Omental fat pad (tissue), 4 donors: ENCODE measurements around the gene TAOK3. TPM values are rescaled to one million over a fixed set of nuclear protein-coding genes. Genes with fewer than 3 reads are reported as not detected.
A peak's percentile ranks its signal among the peaks of the same experiment; 100 is the strongest.
"Not testable (repeated sequence)": the region's sequence is repeated elsewhere in the genome, so short reads cannot be mapped to it uniquely, and the experiment has no call there.

Experiments used
- ATAC-seq: fragments of 150-250 bp; one replicate; pipeline ENCODE4 v1.9.1; 2016; ENCODE audit warnings: mild to moderate bottlenecking, moderate library complexity; ENCODE audit not compliant: low FRiP score
- DNase-seq: peaks from one replicate; pipeline ENCODE4 v3.0.0-alpha.2; 2019; ENCODE audit warnings: low spot score
- total RNA-seq, 4 donors: library from RNA; depleted of rRNA; stranded (reverse); fragments of >200 nt; gene quantifications; one replicate each; pipeline ENCODE4 v1.1.0, GENCODE V29; 2016
- TF ChIP-seq, protein P1 (sequence below), 3 donors: fragments of 450-650 bp; IDR thresholded peaks; one replicate each; pipeline ENCODE4 v1.5.1; 2016 to 2017; ENCODE audit warnings: antibody characterized with exemption in 3 of 3, mild to moderate bottlenecking in 3 of 3, moderate library complexity in 2 of 3

TAOK3 gene
- total RNA-seq, 4 donors from 2014 or later, result 35.5 to 47.4 (median 40.7) TPM

DNA sequence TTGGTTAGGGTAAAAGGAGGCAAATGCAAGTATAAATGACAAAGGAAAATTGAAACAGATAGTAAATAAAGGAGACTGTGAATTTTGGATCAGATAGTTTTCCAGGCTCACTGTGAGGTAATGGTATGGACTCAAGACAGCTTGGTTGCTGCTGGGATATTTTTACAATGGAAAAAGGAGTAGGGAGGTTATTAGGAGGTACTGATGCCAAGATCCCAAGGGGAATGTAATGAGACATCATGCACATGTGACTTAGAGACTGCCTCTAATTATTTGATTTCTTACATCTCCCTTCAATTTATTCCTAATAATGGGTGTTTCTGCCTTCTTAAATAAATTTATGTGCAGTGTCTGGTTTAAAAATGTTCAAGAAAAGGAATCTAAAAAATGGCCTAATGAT lies 56.9 kb downstream of the TAOK3 start:
- ATAC-seq, result no peak
- TF ChIP-seq, protein P1, sequence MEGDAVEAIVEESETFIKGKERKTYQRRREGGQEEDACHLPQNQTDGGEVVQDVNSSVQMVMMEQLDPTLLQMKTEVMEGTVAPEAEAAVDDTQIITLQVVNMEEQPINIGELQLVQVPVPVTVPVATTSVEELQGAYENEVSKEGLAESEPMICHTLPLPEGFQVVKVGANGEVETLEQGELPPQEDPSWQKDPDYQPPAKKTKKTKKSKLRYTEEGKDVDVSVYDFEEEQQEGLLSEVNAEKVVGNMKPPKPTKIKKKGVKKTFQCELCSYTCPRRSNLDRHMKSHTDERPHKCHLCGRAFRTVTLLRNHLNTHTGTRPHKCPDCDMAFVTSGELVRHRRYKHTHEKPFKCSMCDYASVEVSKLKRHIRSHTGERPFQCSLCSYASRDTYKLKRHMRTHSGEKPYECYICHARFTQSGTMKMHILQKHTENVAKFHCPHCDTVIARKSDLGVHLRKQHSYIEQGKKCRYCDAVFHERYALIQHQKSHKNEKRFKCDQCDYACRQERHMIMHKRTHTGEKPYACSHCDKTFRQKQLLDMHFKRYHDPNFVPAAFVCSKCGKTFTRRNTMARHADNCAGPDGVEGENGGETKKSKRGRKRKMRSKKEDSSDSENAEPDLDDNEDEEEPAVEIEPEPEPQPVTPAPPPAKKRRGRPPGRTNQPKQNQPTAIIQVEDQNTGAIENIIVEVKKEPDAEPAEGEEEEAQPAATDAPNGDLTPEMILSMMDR (IDR thresholded peaks at IDR 0.05), result no peak
- DNase-seq, result no peak

DNA sequence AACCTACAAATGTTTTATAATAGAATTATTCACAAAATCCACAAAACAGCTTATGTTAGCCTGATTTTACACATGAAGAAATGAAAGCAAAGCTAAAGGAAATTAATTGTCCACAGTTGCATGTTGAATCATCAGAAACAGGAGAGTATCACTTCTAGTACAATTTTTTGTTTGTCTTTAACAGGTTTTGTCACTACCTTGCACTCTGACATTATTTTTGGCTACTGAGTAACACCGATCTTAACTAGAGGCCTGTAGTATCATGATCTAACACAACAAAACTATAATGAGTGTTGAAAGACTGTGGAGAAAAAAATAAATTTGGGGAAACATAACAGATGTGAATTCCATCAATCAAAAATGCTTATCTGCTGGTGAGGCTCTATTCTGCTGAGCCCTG lies 60.1 kb downstream of the TAOK3 start:
- TF ChIP-seq, protein P1 (IDR thresholded peaks at IDR 0.05), result no peak
- DNase-seq (no peak), ATAC-seq (no peak)

DNA sequence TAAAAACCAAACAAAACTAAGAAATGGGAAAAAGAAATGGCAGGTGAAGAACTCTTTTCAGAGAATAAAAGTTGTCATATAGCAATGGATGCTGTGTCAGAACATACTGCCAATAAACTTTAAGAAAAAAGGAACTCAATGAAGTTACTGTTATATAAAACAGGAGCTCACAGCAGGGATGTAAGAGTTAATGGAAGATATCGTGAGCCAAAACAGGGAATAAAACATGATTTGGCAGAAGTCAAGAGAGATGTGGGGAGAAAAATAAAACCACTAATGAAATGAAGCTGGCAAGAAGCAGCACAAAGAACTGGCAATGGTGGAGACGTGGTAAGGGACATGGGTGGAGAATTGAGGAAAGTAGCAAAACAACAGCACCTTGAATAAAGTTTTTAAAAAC lies 61.0 kb downstream of the TAOK3 start:
- DNase-seq (no peak), ATAC-seq (no peak)
- TF ChIP-seq, protein P1 (IDR thresholded peaks at IDR 0.05), result no peak

DNA sequence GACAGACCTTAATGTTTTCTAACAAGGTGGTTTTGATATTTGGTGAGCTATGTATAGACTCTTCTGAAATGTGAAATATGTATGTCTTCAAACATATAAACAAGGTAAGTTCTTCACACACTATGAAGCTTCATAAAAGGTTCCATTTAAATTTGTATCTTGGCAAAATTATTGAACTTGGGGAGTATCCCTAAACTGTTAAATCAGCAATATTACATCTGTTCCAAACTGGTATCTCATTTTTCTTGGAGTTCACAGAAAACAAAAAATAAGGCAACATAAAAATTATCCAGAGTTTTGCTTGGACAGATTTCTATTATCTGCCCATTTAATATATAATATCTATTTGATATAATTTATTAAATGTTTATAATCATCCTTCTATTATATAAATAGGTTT lies 62.4 kb downstream of the TAOK3 start:
- TF ChIP-seq, protein P1 (IDR thresholded peaks at IDR 0.05), result no peak
- no peak for DNase-seq
- no peak for ATAC-seq

DNA sequence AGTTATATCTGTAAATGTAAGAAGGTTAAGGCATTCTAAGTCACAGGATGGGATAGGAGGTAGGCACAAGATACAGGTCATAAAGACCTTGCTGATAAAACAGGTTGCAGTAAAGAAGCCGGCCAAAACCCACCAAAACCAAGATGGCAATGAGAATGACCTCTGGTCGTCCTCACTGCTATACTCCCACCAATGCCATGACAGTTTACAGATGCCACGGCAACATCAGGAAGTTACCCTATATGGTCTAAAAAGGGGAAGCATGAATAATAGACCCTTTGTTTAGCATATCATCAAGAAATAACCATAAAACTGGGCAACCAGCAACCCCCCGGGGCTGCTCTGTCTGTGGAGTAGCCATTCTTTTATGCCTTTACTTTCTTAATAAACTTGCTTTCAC lies 64.7 kb downstream of the TAOK3 start:
- not testable (repeated sequence) for DNase-seq, ATAC-seq

DNA sequence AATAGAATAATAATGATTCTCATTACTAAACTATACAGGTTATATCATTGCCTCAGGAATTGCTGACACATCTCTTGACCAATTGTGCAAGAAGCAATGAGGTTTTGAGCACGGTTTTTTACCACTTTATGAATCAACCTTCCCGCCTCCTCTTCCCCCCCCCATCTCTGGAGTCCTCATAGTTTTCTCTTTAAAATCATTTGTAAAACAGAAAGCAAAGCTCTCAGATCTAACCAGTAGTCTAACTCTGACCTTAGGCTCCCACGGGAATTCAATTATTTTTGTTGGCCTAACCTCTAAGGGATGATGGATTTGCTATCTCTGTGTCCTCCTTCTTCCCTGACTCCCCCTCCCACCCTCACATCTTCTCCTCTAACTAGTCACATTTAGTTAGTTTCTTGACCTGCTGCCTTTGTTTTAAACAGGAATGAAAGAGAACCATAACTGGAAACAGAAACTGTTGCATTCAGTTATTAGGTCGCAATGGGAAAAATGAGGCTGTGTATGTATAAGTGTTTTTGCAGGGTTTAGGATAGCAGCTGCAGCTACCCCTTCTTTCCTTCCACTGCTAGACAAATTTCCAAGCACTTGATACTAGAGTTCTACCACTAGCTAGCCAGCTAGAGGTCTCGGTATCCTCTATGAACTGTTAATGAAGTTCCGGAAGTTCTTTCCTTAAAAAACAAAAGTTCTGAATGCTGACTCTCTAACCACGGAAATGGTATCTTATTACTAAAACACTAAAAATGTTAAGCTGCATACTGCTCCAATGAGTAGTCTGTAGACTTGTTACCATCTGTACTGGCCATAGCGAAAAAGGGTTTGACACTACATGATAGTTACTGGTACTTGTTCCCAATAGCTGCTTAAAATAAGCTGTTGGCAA lies 65.4 kb downstream of the TAOK3 start:
- TF ChIP-seq, protein P1 (IDR thresholded peaks at IDR 0.05), result no peak
- ATAC-seq (peak; percentile 90), DNase-seq (no peak)

DNA sequence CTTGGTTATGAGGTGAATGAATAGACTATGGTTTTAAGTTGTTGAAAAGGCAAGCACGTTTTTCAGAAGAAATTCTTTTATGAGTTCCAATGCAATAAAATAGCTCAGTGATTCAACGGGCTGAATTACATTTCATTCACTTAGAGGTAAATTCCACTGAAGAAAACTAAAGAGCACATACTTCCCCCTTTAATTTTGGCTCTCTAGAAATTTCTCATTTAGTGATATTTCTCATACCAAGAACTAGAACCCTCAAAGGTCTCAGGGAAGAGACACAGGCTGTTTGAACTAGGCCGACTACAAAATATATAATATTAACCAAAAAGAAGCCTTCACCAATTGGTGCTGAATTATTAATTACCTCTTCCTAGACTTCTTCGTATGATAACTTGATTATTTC lies 68.6 kb downstream of the TAOK3 start:
- TF ChIP-seq, protein P1 (IDR thresholded peaks at IDR 0.05), result no peak
- DNase-seq, result no peak
- no peak for ATAC-seq
